Measurements from ENCODE around the gene WDR93. TPM values are rescaled to one million over a fixed set of nuclear protein-coding genes. Genes with fewer than 3 reads are reported as not detected.

Gene WDR93
- total RNA-seq, 2 donors from 2014 or later, result 0.24 to 0.64 TPM

- Histone ChIP-seq H3K9me3 (ENCODE audit: control insufficient read depth, low read length) (no peaks in the 10 kb centered on the region), H3K4me3 (ENCODE audit: low read length) (no peak overlapping the region), H3K9ac (ENCODE audit: extremely low read depth, low read length, poor library complexity, severe bottlenecking) (no peak overlapping the region), H3K36me3 (ENCODE audit: control insufficient read depth, insufficient read depth, low read length) (no peaks in the 10 kb centered on the region), H3K27ac (ENCODE audit: low read depth, low read length) (no peak overlapping the region), H3K4me1 (ENCODE audit: control insufficient read depth, insufficient read depth, low read length) (no peaks in the 10 kb centered on the region), H3K27me3 (ENCODE audit: control insufficient read depth, insufficient read depth, low read length, poor library complexity, severe bottlenecking) (peaks cover 29% of the 10 kb centered on the region)
- H3K9me3 Mint-ChIP-seq, result no peaks in the 10 kb centered on the region
- peaks cover 36% of the 10 kb centered on the region for H3K27me3 Mint-ChIP-seq (ENCODE audit: insufficient read depth)
- DNase-seq, result no peak
- H3K27ac Mint-ChIP-seq, result no peak overlapping the region
- H3K36me3 Mint-ChIP-seq (ENCODE audit: low read depth), result no peaks in the 10 kb centered on the region
- WGBS, 2 experiments (ENCODE audit: insufficient coverage in 1 of 2, insufficient read length in 1 of 2), result 72 to 83% methylated on average over 1 of the region's 1 CpG
- H3K4me1 Mint-ChIP-seq, result peaks cover 6% of the 10 kb centered on the region
- TF ChIP-seq CTCF (conservative IDR thresholded peaks at IDR 0.05), result no peak
- no peak overlapping the region for H3K4me3 Mint-ChIP-seq
Measured at GRCh38 chr15:89677381-89677780, 13.2 kb upstream of the WDR93 start.

DNA sequence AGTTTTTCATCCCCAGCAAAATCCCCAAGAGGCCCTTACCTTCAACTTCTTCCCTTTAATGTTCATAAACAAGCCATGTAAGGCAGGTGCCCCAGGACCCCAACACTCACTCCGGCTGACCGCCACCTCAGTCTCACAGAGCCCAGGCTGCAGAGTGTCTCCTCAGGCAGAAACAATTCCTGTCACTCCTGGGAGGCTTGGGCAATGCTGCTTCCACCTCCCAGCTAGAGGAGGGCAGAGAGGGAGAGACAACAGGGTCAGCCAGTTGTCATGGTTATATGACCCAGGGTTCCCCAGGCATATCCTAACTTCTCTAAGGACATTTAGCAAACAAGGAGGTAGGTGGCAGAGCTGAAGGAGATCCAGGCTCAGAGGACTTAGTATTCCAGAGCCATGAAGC, 11.4 kb upstream of the WDR93 start, which contains the start of gene PLIN1:
TSS of gene PLIN1 (minus strand) at position 156 of the 400 bp plus-strand sequence. CDS start 1,878 bp downstream, outside the sequence.
- no peak within 1 kb of the TSS for H3K4me3 ChIP-seq (ENCODE audit: low read length)
- WGBS, 2 experiments (ENCODE audit: insufficient coverage in 1 of 2, insufficient read length in 1 of 2), result 90 to 100% methylated on average over 2 of the region's 2 CpGs
- H3K4me1 ChIP-seq (ENCODE audit: control insufficient read depth, insufficient read depth, low read length), result no peaks in the 10 kb centered on the region
- Mint-ChIP-seq H3K36me3 (ENCODE audit: low read depth) (no peaks in the 10 kb centered on the region), H3K9me3 (no peaks in the 10 kb centered on the region), H3K4me1 (peaks cover 3% of the 10 kb centered on the region), H3K4me3 (no peak within 1 kb of the TSS), H3K27ac (no peak within 1 kb of the TSS), H3K27me3 (ENCODE audit: insufficient read depth) (peaks cover 26% of the 10 kb centered on the region)
- H3K9me3 ChIP-seq (ENCODE audit: control insufficient read depth, low read length), result no peaks in the 10 kb centered on the region
- no peaks in the 10 kb centered on the region for H3K36me3 ChIP-seq (ENCODE audit: control insufficient read depth, insufficient read depth, low read length)
- no peak for TF ChIP-seq CTCF (conservative IDR thresholded peaks at IDR 0.05)
- no peak within 1 kb of the TSS for H3K27ac ChIP-seq (ENCODE audit: low read depth, low read length)
- DNase-seq, result no peak
- H3K9ac ChIP-seq (ENCODE audit: extremely low read depth, low read length, poor library complexity, severe bottlenecking), result no peak within 1 kb of the TSS
- peaks cover 29% of the 10 kb centered on the region for H3K27me3 ChIP-seq (ENCODE audit: control insufficient read depth, insufficient read depth, low read length, poor library complexity, severe bottlenecking)

- Histone ChIP-seq H3K9ac (ENCODE audit: extremely low read depth, low read length, poor library complexity, severe bottlenecking) (no peak overlapping the region), H3K4me3 (ENCODE audit: low read length) (no peak overlapping the region), H3K36me3 (ENCODE audit: control insufficient read depth, insufficient read depth, low read length) (no peaks in the 10 kb centered on the region), H3K27ac (ENCODE audit: low read depth, low read length) (no peak overlapping the region), H3K9me3 (ENCODE audit: control insufficient read depth, low read length) (no peaks in the 10 kb centered on the region), H3K27me3 (ENCODE audit: control insufficient read depth, insufficient read depth, low read length, poor library complexity, severe bottlenecking) (peaks cover 29% of the 10 kb centered on the region), H3K4me1 (ENCODE audit: control insufficient read depth, insufficient read depth, low read length) (no peaks in the 10 kb centered on the region)
- Mint-ChIP-seq H3K4me3 (no peak overlapping the region), H3K36me3 (ENCODE audit: low read depth) (no peaks in the 10 kb centered on the region), H3K4me1 (peaks cover 3% of the 10 kb centered on the region), H3K27ac (no peak overlapping the region), H3K9me3 (no peaks in the 10 kb centered on the region), H3K27me3 (ENCODE audit: insufficient read depth) (peaks cover 24% of the 10 kb centered on the region)
- TF ChIP-seq CTCF (conservative IDR thresholded peaks at IDR 0.05), result no peak
- 87 to 94% methylated on average over 5 of the region's 5 CpGs for WGBS, 2 experiments (ENCODE audit: insufficient coverage in 1 of 2, insufficient read length in 1 of 2)
- no peak for DNase-seq
Measured at GRCh38 chr15:89680282-89680873, 10.2 kb upstream of the WDR93 start.
